GM19463 (cell line): ENCODE results near the gene NUP107.
"Not testable (repeated sequence)": the region's sequence is repeated elsewhere in the genome, so short reads cannot be mapped to it uniquely, and the experiment has no call there.

Experiments used
- ATAC-seq: cut with Tn5 transposase; IDR thresholded peaks from one replicate; pipeline ENCODE4 v1.9.1; 2021; ENCODE audit warnings: mild to moderate bottlenecking, moderate library complexity; ENCODE audit not compliant: unreplicated experiment

Gene NUP107

DNA sequence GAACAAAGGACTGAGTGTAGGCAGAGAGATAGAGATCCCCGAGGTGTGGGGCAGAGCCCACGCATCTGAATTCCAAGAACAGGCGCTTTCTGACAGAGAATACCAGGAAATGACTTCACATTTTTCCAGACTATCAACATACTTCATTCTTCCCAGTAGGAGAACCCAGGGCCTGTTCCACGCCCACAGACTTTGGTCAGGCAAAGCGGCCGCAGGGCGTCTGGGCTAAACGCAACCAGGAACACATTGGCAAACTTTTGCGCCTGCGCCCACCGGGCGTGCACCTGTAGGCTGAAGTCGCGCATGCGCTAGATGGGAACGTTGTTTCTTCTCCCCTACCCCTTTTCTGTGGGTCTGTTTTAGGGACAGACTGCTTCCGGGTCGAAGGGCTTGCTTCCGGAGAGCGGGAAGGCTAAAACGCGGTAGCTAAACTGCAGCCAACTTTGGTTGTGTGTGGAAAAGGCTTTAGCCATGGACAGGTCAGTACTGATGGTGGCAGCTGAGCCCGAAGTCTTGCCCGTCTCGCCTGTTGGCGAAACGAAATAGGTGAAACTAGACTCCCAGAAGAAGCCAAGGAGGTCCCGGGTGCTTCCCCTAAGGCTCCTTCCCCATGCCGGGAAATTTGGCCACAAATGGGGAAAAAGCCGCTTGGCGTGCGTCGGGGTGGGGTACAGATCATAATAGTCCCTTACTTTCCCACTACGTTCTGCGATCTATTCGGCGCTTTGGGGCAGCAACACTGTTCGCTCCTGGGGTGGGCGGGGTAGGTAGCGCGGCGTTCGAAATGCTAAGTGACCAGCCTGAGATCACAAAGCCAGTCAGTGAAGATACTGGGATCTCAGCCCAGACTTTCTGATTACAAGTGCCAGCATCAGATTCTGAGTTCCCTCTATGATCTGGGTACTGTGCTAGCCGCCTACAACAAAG is at the start of gene NUP107:
NUP107 (plus strand) TSS at position 384 of the 927 bp plus-strand sequence; CDS start at position 472, 88 bp downstream.
- peak; percentile 96 for ATAC-seq

DNA sequence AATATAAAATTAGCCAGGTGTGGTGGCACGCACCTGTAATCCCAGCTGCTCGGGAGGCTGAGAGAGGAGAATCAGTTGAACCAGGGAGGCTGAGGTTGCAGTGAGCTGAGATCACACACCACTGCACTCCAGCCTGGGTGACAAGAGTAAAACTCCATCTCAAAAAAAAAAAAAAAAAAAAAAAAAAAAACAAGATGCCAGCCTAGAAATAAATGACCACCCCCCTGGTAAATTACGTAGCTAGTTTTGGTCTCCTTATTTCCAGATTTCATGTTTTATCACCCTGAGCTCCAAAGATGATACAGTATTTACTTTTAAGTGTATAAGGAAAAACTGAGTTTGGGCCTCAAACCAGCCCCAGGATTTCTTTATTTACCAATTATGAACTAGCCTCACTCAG is 49.3 kb upstream of the NUP107 start:
- not testable (repeated sequence) for ATAC-seq

DNA sequence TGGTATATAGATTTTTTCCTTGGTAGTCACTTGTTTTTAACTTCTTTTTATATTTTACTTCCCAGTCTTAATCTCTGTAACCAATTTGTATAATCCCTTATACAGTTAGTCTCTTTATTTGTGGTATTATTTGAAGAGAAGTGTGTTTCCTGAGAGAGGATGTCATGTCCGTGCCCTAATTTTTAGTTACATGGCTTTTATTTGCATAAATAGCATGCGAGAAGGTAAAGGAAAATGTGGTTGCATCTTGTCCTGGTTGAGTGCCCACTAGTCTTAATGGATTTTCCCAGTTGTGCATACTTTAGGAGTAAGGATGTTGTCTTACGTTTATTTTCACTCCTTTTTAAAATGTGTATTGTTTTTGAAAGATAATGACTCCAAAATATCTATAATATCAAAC is 48.6 kb upstream of the NUP107 start:
- ATAC-seq = no peak

DNA sequence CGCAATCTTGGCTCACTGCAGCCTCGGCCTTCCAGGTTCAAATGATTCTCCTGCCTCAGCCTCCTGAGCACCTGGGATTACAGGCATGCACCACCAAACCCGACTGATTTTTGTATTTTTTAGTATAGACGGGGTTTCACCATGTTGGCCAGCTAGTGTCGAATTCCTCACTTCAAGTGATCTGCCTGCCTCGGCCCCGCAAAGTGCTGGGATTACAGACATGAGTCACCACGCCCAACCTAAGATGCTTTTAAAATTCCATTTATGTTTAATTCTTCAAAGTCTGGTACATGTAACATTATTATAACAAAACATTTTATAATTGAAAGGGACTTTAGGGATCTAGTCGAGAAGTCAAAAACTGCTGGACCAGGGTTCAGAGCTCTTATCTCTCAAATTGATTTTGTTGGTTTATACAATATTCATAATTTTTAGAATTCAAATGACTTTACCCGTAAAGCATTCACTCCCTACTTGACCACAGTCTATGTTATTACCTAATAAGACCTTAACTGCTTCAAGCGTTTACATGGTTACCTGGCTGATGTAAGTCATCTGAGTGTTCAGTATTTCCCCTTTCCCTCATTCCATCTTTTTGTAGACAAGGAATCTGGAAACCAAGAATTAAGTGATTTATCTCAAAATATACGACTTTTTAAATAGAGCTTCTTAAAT is 47.9 kb upstream of the NUP107 start:
- ATAC-seq = no peak

DNA sequence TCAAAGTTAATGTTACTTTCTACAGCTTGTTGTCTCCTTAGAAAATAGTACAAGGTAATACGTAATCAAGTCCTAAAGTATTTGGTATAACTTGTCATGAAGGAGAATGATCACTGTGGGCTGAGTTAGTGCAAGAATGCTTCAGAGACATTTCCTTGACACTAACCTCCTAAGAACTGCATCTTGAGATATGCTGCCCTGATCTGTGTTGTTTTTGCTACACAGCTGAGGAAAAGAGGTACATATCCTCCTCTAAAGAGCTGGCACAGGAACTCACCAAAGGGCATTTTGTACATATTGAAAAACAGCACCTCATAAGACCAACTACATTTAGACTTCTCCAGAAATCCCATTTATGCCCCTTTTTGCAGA is 47.4 kb upstream of the NUP107 start:
- no peak for ATAC-seq

DNA sequence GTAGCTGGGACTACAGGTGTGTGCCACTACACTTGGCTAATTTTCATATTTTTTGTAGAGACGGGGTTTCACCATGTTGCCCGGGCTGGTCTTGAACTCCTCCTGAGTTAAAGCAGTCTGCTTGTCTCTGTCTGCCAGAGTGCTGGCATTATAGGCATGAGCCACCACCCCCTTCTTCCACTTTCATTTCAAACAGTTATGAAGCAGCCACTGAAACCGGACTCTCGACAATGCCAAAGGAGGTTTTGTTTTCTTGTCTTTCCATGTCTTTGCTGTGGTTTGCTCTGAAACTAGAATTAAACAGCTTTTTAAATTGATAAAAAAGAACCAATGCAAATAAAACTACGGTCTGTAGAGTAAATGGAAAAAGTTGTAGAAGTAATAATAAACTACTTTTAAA is 45.6 kb upstream of the NUP107 start:
- peak; percentile 91 for ATAC-seq

DNA sequence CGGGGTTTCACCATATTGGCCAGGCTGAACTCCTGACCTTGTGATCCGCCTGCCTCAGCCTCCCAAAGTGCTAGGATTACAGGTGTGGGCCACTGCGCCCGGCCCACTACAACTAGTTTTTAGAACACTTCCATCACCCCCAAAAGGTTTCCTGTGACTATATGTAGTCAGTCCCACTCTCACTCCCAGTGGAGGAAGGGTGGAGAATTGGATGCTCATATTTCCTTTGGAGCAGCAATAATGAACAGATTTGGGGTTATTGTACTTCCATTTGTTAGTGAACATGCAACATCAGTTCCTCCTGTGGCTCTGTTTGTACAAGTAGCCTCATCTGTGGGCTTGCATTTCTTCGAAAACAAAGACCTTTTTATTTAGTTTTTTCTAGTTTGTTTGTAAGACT is 40.3 kb upstream of the NUP107 start:
- ATAC-seq = no peak

DNA sequence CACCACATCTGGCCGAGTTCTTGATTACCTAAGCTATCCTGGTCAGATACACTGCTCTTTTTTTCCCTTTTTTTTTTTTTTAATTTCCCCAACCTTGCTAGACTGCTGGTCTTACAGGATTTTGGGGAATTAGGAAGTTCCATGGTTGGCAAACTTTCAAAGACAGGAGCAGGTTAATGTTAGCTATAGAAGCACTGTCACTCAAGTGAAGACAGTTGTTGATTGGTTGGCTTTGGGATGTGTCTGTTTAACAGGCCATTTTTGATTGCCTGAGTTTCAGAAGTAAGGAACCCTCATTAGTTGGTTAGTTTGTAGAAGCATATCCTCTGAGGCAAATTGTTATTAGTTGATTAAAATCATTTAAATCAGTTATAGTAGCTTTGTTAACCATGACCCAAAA is 39.3 kb upstream of the NUP107 start:
- ATAC-seq = no peak

DNA sequence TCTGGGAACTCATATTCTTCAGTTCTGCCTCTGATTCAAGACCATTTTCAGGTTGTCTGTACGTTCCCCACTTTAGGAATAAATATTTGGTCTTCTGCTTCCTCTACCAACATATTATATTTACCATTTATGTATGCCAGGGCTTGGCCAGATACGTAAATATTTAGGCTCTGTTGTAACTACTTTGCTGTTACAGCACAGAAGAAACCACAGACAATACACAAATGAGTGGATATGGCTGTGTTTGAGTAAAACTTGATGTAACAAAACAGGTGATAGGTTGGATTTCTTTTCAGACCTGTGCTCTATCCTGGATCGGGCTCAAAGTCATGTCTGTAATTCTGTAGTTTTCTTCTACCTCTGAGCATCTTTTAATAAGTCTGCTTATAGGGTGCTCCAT is 38.6 kb upstream of the NUP107 start:
- ATAC-seq = no peak

DNA sequence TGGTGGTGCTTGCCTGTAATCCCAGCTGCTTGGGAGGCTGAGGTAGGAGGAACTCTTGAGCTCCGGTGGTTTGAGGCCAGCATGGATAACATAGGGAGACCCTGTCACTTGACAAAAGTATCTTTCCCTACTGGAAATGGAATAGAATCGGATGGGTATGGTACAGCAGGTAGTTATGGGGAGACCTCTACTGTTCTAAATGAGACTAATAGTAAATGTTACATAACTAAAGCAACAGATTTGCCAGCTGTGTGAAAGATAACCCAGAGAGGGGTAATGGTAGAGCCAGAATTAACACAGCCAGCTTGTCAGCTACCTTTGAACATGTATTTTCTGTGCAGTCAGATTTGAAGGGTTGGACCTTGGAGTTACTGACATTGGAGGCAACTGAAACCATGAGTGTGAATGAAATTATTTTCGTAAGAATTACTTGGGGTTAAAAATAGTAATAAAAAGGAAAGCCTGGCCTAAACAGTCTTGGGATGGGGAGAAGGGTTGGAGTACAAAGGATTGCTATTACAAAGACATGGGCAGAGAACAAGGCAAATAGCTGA is 21.7 kb upstream of the NUP107 start:
- no peak for ATAC-seq

DNA sequence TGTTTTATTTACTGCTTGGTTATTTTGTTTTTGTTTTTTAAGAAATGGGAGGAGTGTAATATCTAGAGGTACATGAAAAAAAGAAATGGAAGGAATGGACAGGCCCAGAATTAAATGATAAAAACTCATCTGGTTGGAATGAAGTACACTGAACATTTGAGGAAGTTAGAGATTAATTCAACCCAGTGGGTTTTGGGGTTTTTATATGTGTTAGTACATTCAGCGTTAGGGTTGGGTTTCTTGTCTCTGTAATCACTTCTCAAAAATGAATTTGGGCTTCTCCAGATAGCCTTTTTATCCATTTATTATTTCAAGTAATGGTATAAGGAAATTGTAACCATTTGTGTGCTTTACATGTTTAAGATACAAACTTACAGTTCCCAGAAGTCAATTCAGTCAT is 19.5 kb upstream of the NUP107 start:
- ATAC-seq = no peak

DNA sequence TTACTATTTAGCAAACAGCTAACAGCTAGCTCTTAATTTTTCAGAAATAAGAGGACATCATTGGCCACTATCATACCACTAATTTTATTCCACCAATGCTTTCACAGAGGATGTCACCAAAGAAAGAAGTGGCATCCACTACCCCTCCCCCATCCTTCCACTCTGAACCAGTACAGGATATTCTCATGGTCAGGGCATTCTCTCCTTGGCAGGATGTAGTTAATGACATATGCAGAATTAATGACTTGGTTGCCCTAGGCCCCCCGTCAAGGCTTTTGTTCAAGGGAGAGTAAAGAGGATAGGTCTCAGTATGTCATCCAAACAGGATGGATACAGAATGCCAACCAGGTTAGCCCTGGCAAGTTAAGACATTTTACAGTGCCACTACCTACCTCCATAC is 18.9 kb upstream of the NUP107 start:
- ATAC-seq = no peak

DNA sequence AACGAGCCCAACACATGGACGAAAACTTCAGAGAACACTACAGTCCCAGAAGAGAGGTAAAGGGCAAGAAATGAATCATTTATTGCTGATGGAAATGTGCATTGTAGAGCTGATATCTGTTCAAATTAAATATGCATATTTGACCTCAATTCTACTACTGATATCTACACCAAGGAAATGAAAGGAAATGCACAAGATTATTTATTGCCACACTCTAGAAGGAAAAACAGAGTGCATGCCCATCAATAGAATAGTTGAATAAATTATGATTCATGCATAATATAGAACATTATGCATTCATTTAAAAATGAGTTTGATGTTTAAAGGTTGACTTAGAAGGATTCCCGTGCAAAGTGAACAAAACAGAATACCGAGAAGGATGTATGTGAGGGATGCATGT is 15.6 kb upstream of the NUP107 start:
- ATAC-seq = no peak

DNA sequence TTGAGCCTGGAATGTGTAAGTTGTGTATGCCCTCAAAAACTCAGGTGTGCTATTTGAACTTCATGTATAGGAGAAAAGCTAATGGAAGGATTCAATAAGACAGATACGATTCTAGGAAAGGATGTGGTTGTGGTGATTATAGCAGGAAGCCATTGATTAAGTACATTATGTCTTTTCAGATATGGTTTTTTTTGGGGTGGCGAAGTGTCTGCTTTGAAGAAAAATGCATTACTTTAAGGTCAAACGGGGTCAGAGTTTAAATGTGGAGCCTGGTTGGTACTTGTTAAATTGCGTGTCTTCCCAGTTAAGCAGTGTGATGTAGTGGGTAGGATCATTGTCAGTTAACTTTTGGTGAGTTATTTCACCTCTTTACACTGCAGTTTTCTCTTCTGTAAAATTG is 13.0 kb upstream of the NUP107 start:
- no peak for ATAC-seq

DNA sequence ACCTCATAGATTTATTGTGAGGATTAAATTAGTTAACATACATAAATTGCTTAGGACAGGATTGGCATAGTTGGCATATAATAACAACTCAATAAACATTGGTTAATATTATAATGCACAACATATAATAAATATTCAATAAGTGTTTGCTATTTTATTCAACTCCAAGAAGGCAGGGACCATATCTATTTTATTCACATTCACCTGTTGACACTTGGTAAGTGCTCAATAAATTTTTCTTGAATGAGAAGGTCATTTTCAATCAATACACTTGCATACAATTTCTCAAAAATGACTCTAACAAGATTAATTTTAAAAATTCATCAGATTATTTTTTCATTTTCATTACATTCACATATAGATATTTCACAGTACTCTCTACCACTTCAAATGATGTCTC is 12.4 kb upstream of the NUP107 start:
- ATAC-seq = no peak

DNA sequence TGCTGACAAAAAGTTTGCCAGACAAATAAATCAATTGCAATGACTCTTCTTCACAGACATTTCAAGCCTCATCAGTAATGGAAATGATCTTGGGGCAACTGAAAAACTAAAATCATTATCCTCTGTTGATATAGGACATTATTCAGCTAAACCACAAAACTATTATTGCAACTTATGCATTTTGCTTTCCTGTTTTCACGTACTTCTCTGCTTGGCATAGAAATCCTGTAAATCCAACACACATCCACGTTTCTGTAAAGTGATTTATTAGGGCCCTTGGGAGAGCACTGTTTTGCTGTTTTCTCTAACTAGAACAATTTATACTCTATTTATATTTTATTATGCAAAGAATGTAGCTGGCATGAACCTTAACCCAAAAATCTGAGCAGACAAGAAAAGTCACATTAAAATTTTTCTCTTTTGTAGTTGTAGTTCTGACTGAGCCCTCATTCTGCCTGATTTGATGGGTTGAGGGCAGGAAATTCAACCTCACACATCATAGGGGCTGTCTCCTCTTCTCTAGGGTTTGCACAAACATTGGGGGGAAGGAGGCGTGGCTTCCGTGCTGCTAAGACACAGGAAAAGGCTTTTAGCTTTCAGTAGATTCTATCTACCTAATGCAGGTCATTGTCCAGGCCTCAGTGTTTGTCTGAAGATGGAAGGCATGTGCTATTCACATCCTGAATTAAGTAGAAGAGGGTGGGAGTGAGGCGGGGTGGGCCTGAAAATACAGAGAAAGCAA is 11.5 kb upstream of the NUP107 start:
- ATAC-seq = no peak

DNA sequence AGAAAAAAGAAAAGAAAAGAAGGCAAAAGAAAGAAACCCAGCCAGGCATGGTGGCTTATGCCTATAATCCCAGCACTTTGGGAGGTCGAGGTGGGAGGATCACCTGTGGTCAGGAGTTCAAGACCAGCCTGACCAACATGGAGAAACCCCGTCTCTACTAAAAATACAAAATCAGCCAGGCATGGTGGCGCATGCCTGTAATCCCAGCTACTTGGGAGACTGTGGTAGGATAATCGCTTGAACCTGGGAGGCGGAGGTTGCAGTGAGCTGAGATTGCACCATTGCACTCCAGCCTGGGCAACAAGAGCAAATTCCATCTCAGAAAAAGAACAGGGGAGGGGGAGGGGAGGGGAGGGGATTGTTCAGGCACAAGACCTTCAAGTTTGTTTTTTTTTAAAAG is 9.9 kb upstream of the NUP107 start:
- ATAC-seq = not testable (repeated sequence)

DNA sequence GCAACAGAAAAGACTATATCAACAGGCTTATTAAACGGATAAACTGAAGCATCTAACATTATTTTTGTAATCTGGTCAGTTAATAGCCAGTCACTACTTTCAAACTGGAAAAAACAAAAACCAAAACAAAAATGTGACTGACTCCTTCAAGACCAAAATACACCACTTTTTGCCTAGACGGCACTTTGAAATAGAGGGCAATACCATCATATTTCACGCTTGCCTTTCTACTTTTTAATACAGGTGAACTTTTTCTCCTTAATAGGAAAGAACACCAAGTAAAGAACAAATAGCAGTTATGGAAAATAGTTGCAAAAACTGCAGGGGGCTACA is 550 bp upstream of the NUP107 start:
- ATAC-seq = no peak

DNA sequence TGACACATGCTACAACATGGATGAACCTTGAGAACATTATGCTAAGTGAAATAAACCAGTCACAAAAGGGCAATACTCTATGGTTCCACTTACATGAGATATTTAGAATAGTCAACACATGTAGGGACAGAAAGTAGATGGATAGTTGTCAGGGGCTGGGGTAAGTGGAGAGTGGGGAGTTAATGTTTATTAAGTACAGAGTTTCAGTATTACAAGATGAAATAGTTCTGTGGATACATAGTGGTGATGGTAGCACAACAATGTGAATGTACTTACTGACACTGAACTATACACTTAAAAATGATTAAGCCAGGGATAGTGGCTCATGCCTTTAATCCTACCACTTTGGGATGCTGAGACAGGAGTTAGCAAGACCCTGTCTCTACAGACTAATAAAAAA is 8.7 kb downstream of the NUP107 start:
- ATAC-seq = no peak

DNA sequence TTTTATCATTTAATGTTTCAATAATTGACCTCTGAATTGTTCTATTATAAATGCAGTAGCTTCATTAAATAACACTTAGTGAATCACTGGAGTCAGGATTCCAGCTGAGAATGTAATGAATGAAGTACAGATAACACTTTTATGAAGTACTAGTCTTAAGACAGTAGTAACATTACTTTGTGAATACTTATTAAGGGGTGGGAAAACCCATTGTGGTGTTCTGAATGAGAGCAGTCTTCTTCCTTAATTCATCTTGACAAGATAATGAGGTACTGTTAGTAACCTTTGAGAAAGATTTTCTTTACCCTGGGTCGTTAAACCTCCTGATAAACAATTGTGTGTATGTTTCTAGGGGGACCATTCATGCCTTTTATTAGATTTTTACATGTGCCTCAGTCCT is 12.7 kb downstream of the NUP107 start:
- ATAC-seq = no peak

DNA sequence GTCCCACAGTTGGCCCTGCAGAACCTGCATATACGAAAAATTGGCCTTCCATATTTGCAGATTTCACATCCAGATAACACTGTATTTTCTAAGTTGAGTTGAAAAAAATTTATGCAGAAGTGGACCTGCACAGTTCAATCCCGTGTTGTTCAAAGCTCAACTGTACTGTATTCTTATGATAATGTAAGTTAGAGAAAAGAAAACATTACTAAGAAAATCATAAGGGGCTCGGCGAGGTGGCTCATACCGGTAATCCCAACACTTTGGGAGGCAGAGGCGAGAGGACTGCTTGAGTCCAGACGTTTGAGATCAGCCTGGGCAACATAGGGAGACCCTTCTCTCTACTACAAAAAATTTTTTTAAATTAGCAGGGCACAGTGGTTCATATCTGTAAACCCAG is 41.0 kb downstream of the NUP107 start:
- no peak for ATAC-seq

DNA sequence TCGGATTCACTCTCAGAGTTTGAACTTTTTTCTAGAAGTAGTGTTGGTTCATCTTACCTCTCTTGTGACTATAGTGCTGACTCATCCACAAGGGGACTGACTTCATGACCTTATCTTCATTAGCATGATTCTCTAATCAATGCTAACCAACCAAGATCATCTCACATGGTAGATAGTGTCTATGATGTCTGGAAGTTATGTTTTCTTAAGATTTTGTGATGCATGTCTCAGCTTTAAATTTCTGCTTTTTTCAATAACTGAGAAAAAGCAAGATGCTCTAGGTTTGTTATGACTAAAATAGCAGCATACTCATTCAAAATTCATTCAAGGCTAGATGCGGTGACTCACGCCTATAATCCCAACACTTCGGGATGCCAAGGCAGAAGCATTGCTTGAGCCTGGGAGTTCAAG is 46.9 kb downstream of the NUP107 start:
- ATAC-seq = no peak
